Smooth muscle cell (in vitro differentiated cells): ENCODE data around the gene SERPINA6. TPM values are rescaled to one million over a fixed set of nuclear protein-coding genes. Genes with fewer than 3 reads are reported as not detected.

ENCODE experiments used
- DNase-seq: peaks from one replicate; lab custom pipeline; 2025; ENCODE audit not compliant: unreplicated experiment; lab: John Stamatoyannopoulos, UW
- H2AFZ ChIP-seq: fragments of 200-600 bp; sonication (generic); 2 replicates; pipeline ENCODE4 v1.6.0; 2016; ENCODE audit warnings: antibody characterized with exemption, low read depth, mild to moderate bottlenecking
- H3F3A ChIP-seq: fragments of 200-600 bp; sonication (generic); 2 replicates; pipeline ENCODE4 v1.6.0; 2017; ENCODE audit warnings: antibody characterized with exemption, low read depth
- H3K27ac ChIP-seq: fragments of 200-600 bp; sonication (generic); 2 replicates; pipeline ENCODE4 v1.5.1; 2016; ENCODE audit warnings: low read depth, mild to moderate bottlenecking
- H3K27me3 ChIP-seq: fragments of 200-600 bp; sonication (generic); 2 replicates; pipeline ENCODE4 v1.6.1; 2016; ENCODE audit warnings: low read depth, mild to moderate bottlenecking
- H3K36me3 ChIP-seq: fragments of 200-600 bp; sonication (generic); 2 replicates; pipeline ENCODE4 v1.5.1; 2016; ENCODE audit warnings: low read depth
- H3K4me1 ChIP-seq: fragments of 200-600 bp; sonication (generic); 2 replicates; pipeline ENCODE4 v1.5.1; 2016; ENCODE audit warnings: low read depth
- H3K4me2 ChIP-seq: fragments of 200-600 bp; sonication (generic); 2 replicates; pipeline ENCODE4 v1.6.0; 2016; ENCODE audit warnings: mild to moderate bottlenecking
- H3K4me3 ChIP-seq: fragments of 200-600 bp; sonication (generic); 2 replicates; pipeline ENCODE4 v1.5.1; 2016; ENCODE audit warnings: mild to moderate bottlenecking
- H3K79me2 ChIP-seq: fragments of 200-600 bp; sonication (generic); 2 replicates; pipeline ENCODE4 v1.6.0; 2016; ENCODE audit warnings: low read depth, mild to moderate bottlenecking
- H3K9ac ChIP-seq: fragments of 200-600 bp; sonication (generic); 2 replicates; pipeline ENCODE4 v1.6.0; 2016; ENCODE audit warnings: low read depth
- H3K9me3 ChIP-seq: fragments of 200-600 bp; sonication (generic); replicated peaks from 2 replicates; pipeline ENCODE4 v1.5.1; 2016; ENCODE audit warnings: low read depth
- H4K20me1 ChIP-seq: fragments of 200-600 bp; sonication (generic); 2 replicates; pipeline ENCODE4 v1.6.0; 2016; ENCODE audit warnings: low read depth
- CTCF ChIP-seq: fragments of 200-600 bp; sonication (generic); IDR thresholded peaks from 2 replicates; pipeline ENCODE4 v1.5.1; 2017; ENCODE audit warnings: borderline replicate concordance, mild to moderate bottlenecking, antibody characterized with exemption; ENCODE audit not compliant: insufficient read depth, poor library complexity, severe bottlenecking
- WGBS: methylation state at CpG from one replicate; pipeline ENCODE4 v1.1.7; 2016; ENCODE audit warnings: low lambda C conversion rate; 5-methylcytosine and 5-hydroxymethylcytosine counted together
- polyA plus RNA-seq: library from polyadenylated mRNA; unstranded; fragments of >200 nt; fragmentation: Nextera tagmentation; extraction: Ambion mirVana; gene quantifications from 2 replicates; pipeline ENCODE4 v1.2.1, GENCODE V29; 2016
- total RNA-seq: library from RNA; depleted of rRNA; stranded (reverse); fragments of >200 nt; gene quantifications from 2 replicates; pipeline ENCODE4 v1.2.3, GENCODE V29; 2014

SERPINA6 gene
- total and polyA plus RNA-seq, 2 experiments from 2014 or later = not detected

- no peaks in the 10 kb centered on the region for H3F3A ChIP-seq
- no peak for DNase-seq
- no peak overlapping the region for H3K4me2 ChIP-seq
- H3K4me1 ChIP-seq = no peaks in the 10 kb centered on the region
- no peaks in the 10 kb centered on the region for H3K9me3 ChIP-seq
- H4K20me1 ChIP-seq = no peaks in the 10 kb centered on the region
- H3K9ac ChIP-seq = no peak overlapping the region
- no peak overlapping the region for H3K27ac ChIP-seq
- H3K36me3 ChIP-seq = no peaks in the 10 kb centered on the region
- no peaks in the 10 kb centered on the region for H3K79me2 ChIP-seq
- H3K27me3 ChIP-seq = no peaks in the 10 kb centered on the region
- WGBS = 83% methylated on average over 3 of the region's 3 CpGs
- TF ChIP-seq CTCF = no peak
- H3K4me3 ChIP-seq = no peak overlapping the region
- no peak overlapping the region for H2AFZ ChIP-seq
These were observed 29.6 kb downstream of the SERPINA6 start for GRCh38 chr14:94293578-94293924.

GRCh38 chr14:94292872-94293577, 30.1 kb downstream of the SERPINA6 start, which contains the start of gene SERPINA10:
TSS of gene SERPINA10 (minus strand) at chr14:94293268. CDS start at chr14:94290593, 2,675 bp downstream.
- Histone ChIP-seq H3K4me3 (no peak within 1 kb of the TSS), H3K27ac (no peak within 1 kb of the TSS), H3K4me1 (no peaks in the 10 kb centered on the region), H3F3A (no peaks in the 10 kb centered on the region), H3K36me3 (no peaks in the 10 kb centered on the region), H3K9me3 (no peaks in the 10 kb centered on the region), H3K9ac (no peak within 1 kb of the TSS), H2AFZ (no peak within 1 kb of the TSS), H3K79me2 (no peaks in the 10 kb centered on the region), H3K4me2 (no peak within 1 kb of the TSS), H4K20me1 (no peaks in the 10 kb centered on the region), H3K27me3 (no peaks in the 10 kb centered on the region)
- DNase-seq = no peak
- 81% methylated on average over 10 of the region's 10 CpGs for WGBS
- no peak for TF ChIP-seq CTCF

- no peak overlapping the region for H3K4me2 ChIP-seq
- H3K4me1 ChIP-seq = no peaks in the 10 kb centered on the region
- no peaks in the 10 kb centered on the region for H3K27me3 ChIP-seq
- no peak overlapping the region for H3K27ac ChIP-seq
- H3K9me3 ChIP-seq = no peaks in the 10 kb centered on the region
- no peak for TF ChIP-seq CTCF
- H3F3A ChIP-seq = no peaks in the 10 kb centered on the region
- DNase-seq = no peak
- no peak overlapping the region for H3K4me3 ChIP-seq
- WGBS = 82% methylated on average over 3 of the region's 3 CpGs
- no peak overlapping the region for H2AFZ ChIP-seq
- H3K79me2 ChIP-seq = no peaks in the 10 kb centered on the region
- H3K36me3 ChIP-seq = no peaks in the 10 kb centered on the region
- no peak overlapping the region for H3K9ac ChIP-seq
- no peaks in the 10 kb centered on the region for H4K20me1 ChIP-seq
These were observed 30.6 kb downstream of the SERPINA6 start for GRCh38 chr14:94292526-94292871.

- no peak overlapping the region for H3K9ac ChIP-seq
- H3K36me3 ChIP-seq = no peaks in the 10 kb centered on the region
- WGBS = 83% methylated on average over 15 of the region's 15 CpGs
- no peak overlapping the region for H3K27ac ChIP-seq
- no peaks in the 10 kb centered on the region for H3K79me2 ChIP-seq
- no peak for DNase-seq
- H2AFZ ChIP-seq = no peak overlapping the region
- no peaks in the 10 kb centered on the region for H3K4me1 ChIP-seq
- no peaks in the 10 kb centered on the region for H3K27me3 ChIP-seq
- no peak overlapping the region for H3K4me2 ChIP-seq
- no peaks in the 10 kb centered on the region for H3K9me3 ChIP-seq
- no peaks in the 10 kb centered on the region for H3F3A ChIP-seq
- H3K4me3 ChIP-seq = no peak overlapping the region
- no peaks in the 10 kb centered on the region for H4K20me1 ChIP-seq
- no peak for TF ChIP-seq CTCF
These were observed 31.1 kb downstream of the SERPINA6 start for GRCh38 chr14:94291906-94292525.
